Fibroblast of skin of right quadriceps (primary cell): ENCODE measurements around the gene ZG16.

Experiments
- DNase-seq: peaks from one replicate; pipeline ENCODE4 v3.0.0-alpha.2; 2013

The ZG16 gene

DNA sequence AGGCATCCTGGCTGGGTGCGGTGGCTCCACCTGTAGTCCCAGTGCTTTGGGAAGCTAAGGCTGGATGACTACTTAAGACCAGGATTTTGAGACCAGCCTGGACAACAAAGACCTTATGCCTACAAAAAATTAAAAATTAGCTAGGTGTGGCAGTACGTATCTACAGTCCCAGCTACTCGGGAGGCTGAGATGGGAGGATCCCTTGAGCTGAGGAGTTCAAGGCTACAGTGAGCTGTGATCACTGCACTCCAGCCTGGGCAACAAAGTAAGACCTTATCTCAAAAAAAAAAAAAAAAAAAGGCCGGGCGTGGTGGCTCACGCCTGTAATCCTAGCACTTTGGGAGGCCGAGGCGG is 48.3 kb downstream of the ZG16 start:
- DNase-seq, result no peak

DNA sequence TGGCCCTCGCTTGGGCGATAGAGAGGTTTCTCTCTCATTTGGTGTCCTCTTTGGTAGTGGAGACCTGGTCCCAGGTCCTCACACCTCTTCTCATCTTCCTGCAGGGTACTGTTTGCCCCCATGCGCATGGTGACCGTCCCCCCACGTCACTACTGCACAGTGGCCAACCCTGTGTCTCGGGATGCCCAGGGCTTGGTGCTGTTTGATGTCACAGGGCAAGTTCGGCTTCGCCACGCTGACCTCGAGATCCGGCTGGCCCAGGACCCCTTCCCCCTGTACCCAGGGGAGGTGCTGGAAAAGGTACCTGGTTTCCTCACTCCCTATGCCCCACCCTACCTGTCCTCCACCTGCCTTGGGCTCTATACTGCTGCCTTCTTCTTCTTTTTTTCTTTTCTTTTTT is 52.7 kb downstream of the ZG16 start:
- DNase-seq, result no peak

DNA sequence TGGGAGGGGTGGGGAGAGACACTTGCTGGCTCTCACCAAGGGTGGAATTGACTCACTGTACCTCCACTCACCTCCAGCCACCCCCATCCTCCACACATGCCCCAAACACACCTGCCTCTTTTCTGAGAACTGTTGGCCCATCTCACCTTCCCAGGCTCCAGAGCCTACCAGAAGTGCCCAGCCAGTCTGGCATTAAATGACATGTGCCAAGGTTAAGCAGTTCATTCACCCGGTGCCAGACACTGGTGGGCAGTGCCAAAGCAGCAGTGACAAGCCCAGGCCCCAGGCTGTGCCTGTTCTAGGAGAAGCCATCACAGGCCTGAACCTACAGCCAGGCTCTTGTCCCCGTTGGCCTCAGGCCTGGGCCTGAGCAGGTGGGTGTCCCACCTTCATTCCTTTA is 53.4 kb downstream of the ZG16 start:
- DNase-seq, result no peak
